Keratinocyte (primary cell): ENCODE measurements around the gene METRNL. TPM values are rescaled to one million over a fixed set of nuclear protein-coding genes. Genes with fewer than 3 reads are reported as not detected.

ENCODE experiments used
- DNase-seq: peaks from one replicate; pipeline ENCODE4 v3.0.0-alpha.2; 2011; ENCODE audit warnings: low read depth, missing footprints, low spot score
- FAIRE-seq: peaks from 2 replicates; lab custom pipeline; 2011; peaks lifted over from hg19 to GRCh38; lab: Jason Lieb, UNC
- H2AFZ ChIP-seq: 2 replicates; pipeline ENCODE4 v1.6.0; 2012; ENCODE audit warnings: low read length, control low read depth, inconsistent platforms; ENCODE audit not compliant: control insufficient read depth
- H3K27ac ChIP-seq: 2 replicates; pipeline ENCODE4 v1.5.1; 2011; ENCODE audit warnings: low read length; ENCODE audit not compliant: control insufficient read depth, insufficient read depth
- H3K27me3 ChIP-seq: 3 replicates; pipeline ENCODE4 v1.6.0; 2011; ENCODE audit warnings: low read length; ENCODE audit not compliant: control insufficient read depth, insufficient read depth; ENCODE audit errors: extremely low read depth
- H3K36me3 ChIP-seq, 2 experiments: 2 replicates in 1 of 2; 3 replicates in 1 of 2; pipeline ENCODE4 v1.5.1; 2011; ENCODE audit warnings: low read length in 2 of 2, mild to moderate bottlenecking in 1 of 2; ENCODE audit not compliant: control insufficient read depth in 2 of 2, insufficient read depth in 2 of 2; ENCODE audit errors: extremely low read depth in 1 of 2
- H3K4me1 ChIP-seq: 3 replicates; pipeline ENCODE4 v1.5.1; 2011; ENCODE audit warnings: low read length; ENCODE audit not compliant: control insufficient read depth, insufficient read depth; ENCODE audit errors: extremely low read depth
- H3K4me2 ChIP-seq: 3 replicates; pipeline ENCODE4 v1.6.0; 2011; ENCODE audit warnings: low read depth, low read length; ENCODE audit not compliant: control insufficient read depth, insufficient read depth; ENCODE audit errors: extremely low read depth
- H3K4me3 ChIP-seq, 3 experiments: fragments of 200-600 bp in 1 of 3; sonication (generic) in 1 of 3; 2 replicates in 2 of 3; 3 replicates in 1 of 3; pipeline ENCODE4 v1.5.1; 2011 to 2016; ENCODE audit warnings: low read length in 3 of 3, mild to moderate bottlenecking in 3 of 3, control low read depth in 2 of 3, inconsistent platforms in 1 of 3, low read depth in 1 of 3, mixed read lengths in 1 of 3, mixed run types in 1 of 3, moderate library complexity in 1 of 3; ENCODE audit not compliant: control insufficient read depth in 2 of 3, insufficient read depth in 2 of 3; ENCODE audit errors: extremely low read depth in 1 of 3
- H3K79me2 ChIP-seq: 2 replicates; pipeline ENCODE4 v1.6.0; 2012; ENCODE audit warnings: low read length; ENCODE audit not compliant: control insufficient read depth, insufficient read depth
- H3K9ac ChIP-seq: 3 replicates; pipeline ENCODE4 v1.6.0; 2011; ENCODE audit warnings: low read length; ENCODE audit not compliant: control insufficient read depth, insufficient read depth; ENCODE audit errors: extremely low read depth
- H3K9me1 ChIP-seq: 3 replicates; pipeline ENCODE4 v1.6.0; 2011; ENCODE audit warnings: low read length; ENCODE audit not compliant: control insufficient read depth, insufficient read depth; ENCODE audit errors: extremely low read depth
- H3K9me3 ChIP-seq: 2 replicates; pipeline ENCODE4 v1.5.1; 2012; ENCODE audit warnings: low read depth, low read length; ENCODE audit not compliant: control insufficient read depth
- H4K20me1 ChIP-seq: 3 replicates; pipeline ENCODE4 v1.6.0; 2011; ENCODE audit warnings: low read length; ENCODE audit not compliant: control insufficient read depth, insufficient read depth; ENCODE audit errors: extremely low read depth
- CTCF ChIP-seq, 3 experiments: IDR thresholded peaks in 1 of 3; conservative IDR thresholded peaks in 1 of 3; optimal IDR thresholded peaks in 1 of 3; 2 replicates in 2 of 3; 3 replicates in 1 of 3; pipeline versions ENCODE3 to v1.5.1; 2011; ENCODE audit warnings: low read length in 3 of 3, mild to moderate bottlenecking in 3 of 3, moderate library complexity in 2 of 3, control low read depth in 1 of 3, inconsistent platforms in 1 of 3; ENCODE audit not compliant: insufficient read depth in 2 of 3; ENCODE audit errors: extremely low read depth in 1 of 3
- EZH2 ChIP-seq: IDR thresholded peaks from one replicate; pipeline ENCODE4 v1.6.1; 2012; ENCODE audit warnings: inconsistent platforms, mild to moderate bottlenecking, low read length, moderate library complexity
- dilution Hi-C: fragments of 300-500 bp; cut with MboI; formaldehyde crosslinking; loops from one replicate; pipeline ENCODE4 v1.7.0; 2020; ENCODE audit warnings: low sequenced_read_pairs; ENCODE audit not compliant: extremely low pct_ligation_motif_present
- polyA plus RNA-seq, 5 experiments: library from polyadenylated mRNA; depleted of rRNA in 3 of 5; stranded (reverse) in 3 of 5; stranded (forward) in 1 of 5; unstranded in 1 of 5; fragments of >200 nt; gene quantifications; 1 replicate in 1 of 5; 2 replicates in 3 of 5; 3 replicates in 1 of 5; pipeline versions ENCODE4 v1.2.1 to v1.2.3, GENCODE V29; 2011 to 2012; ENCODE audit warnings: missing spikeins in 2 of 5, low read depth in 1 of 5, low replicate concordance in 1 of 5

Gene METRNL
- polyA plus RNA-seq, 1 donor (not counting 4 experiments of a cell fraction or from before 2014, with no cell fraction given), result 3.1 TPM

GRCh38 chr17:83071365-83071764, 8.0 kb upstream of the METRNL start:
- Histone ChIP-seq H3K4me3 (no peak overlapping the region), H3K4me2 (no peak overlapping the region), H3K79me2 (no peaks in the 10 kb centered on the region), H3K9me3 (no peaks in the 10 kb centered on the region), H3K27me3 (peaks cover 21% of the 10 kb centered on the region), H2AFZ (no peak overlapping the region), H3K27ac (no peak overlapping the region), H3K9me1 (no peaks in the 10 kb centered on the region), H3K4me1 (peaks cover 6% of the 10 kb centered on the region), H4K20me1 (peaks cover 4% of the 10 kb centered on the region), H3K9ac (no peak overlapping the region), H3K36me3 (no peaks in the 10 kb centered on the region)
- DNase-seq, result no peak
- dilution Hi-C loops, result no loop called here
- no peak for FAIRE-seq
- TF ChIP-seq CTCF (optimal IDR thresholded peaks at IDR 0.05 in 1 of 3, IDR thresholded peaks at IDR 0.05 in 1 of 3, conservative IDR thresholded peaks at IDR 0.05 in 1 of 3; ENCODE audit: extremely low read depth in 1 of 3, insufficient read depth in 2 of 3, low read length in 3 of 3) (no peak), EZH2 (no peak)

- TF ChIP-seq EZH2, result no peak
- no peak for TF ChIP-seq CTCF (optimal IDR thresholded peaks at IDR 0.05 in 1 of 3, IDR thresholded peaks at IDR 0.05 in 1 of 3, conservative IDR thresholded peaks at IDR 0.05 in 1 of 3; ENCODE audit: extremely low read depth in 1 of 3, insufficient read depth in 2 of 3, low read length in 3 of 3)
- DNase-seq (no peak), FAIRE-seq (no peak)
- H2AFZ ChIP-seq, result no peak overlapping the region
- H3K9me3 ChIP-seq, result no peaks in the 10 kb centered on the region
- peaks cover 28% of the 10 kb centered on the region for H3K27me3 ChIP-seq
- H3K9ac ChIP-seq, result no peak overlapping the region
- no peak overlapping the region for H3K4me3 ChIP-seq
- dilution Hi-C loops, result no loop called here
- no peak overlapping the region for H3K27ac ChIP-seq
- H3K9me1 ChIP-seq, result no peaks in the 10 kb centered on the region
- H4K20me1 ChIP-seq, result peaks cover 4% of the 10 kb centered on the region
- H3K4me1 ChIP-seq, result peaks cover 6% of the 10 kb centered on the region
- H3K79me2 ChIP-seq, result no peaks in the 10 kb centered on the region
- H3K4me2 ChIP-seq, result no peak overlapping the region
- H3K36me3 ChIP-seq, result no peaks in the 10 kb centered on the region
These were observed 7.3 kb upstream of the METRNL start for GRCh38 chr17:83071966-83072562.
